Endothelial cell of hepatic sinusoid (primary cell): ENCODE measurements around the gene ZDHHC1.
"Not testable (repeated sequence)": the region's sequence is repeated elsewhere in the genome, so short reads cannot be mapped to it uniquely, and the experiment has no call there.

Experiments
- in situ Hi-C: cut with HindIII; loops from 2 replicates; pipeline ENCODE4 v1.10.0; 2017; ENCODE audit warnings: low sequenced_read_pairs

ZDHHC1 gene

GRCh38 chr16:67431775-67432505 is 15.7 kb upstream of the ZDHHC1 start:
- in situ Hi-C loops: no loop called here

- in situ Hi-C loops: no loop called here
These were observed 14.9 kb upstream of the ZDHHC1 start, which contains the start of gene HSD11B2 for GRCh38 chr16:67430977-67431774. Gene HSD11B2 (plus strand): TSS chr16:67431121. CDS start chr16:67431249, 128 bp downstream.

GRCh38 chr16:67430504-67430976 is 14.3 kb upstream of the ZDHHC1 start:
- in situ Hi-C loops: no loop called here

GRCh38 chr16:67429799-67430503 is 13.7 kb upstream of the ZDHHC1 start:
- in situ Hi-C loops: no loop called here

- in situ Hi-C loops: no loop called here
These were observed 12.9 kb upstream of the ZDHHC1 start for GRCh38 chr16:67429053-67429798.

DNA sequence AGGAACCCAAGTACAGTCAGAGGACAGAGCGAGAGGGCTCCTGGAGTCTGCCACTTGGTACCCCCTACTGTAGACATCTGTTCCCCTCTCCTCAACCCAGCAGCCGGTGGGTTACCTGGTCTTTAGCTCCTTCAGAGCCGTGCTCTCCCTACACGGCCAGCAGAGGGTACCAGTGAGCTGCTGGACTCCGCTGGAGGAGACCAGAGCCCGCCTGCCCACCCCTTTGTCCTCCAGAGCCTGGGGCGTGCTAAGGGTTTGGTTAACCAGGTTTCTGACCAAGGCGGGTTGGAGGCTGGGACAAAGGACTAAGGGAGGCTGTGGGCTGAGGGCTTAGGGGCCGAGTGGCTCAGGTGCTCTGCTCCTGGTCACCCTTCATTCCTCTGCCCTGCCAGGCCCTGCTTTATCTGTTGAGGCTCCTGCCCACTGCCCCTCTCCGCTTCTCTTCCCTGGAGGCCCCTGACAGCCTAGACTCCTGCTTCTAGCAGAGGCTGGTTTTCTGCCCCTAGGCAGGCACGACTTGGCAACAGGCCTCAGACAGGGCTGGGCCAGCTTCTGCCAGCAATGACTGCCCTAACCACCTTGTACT is 12.0 kb upstream of the ZDHHC1 start:
- in situ Hi-C loops: no loop called here

- in situ Hi-C loops: no loop called here
These were observed 10.7 kb upstream of the ZDHHC1 start for GRCh38 chr16:67426950-67427349.

GRCh38 chr16:67426022-67426421 is 9.7 kb upstream of the ZDHHC1 start:
- in situ Hi-C loops: no loop called here

- in situ Hi-C loops: no loop called here
These were observed 9.3 kb upstream of the ZDHHC1 start for GRCh38 chr16:67425580-67425979.

GRCh38 chr16:67425061-67425460 is 8.8 kb upstream of the ZDHHC1 start:
- in situ Hi-C loops: no loop called here

GRCh38 chr16:67424261-67424615 is 8.0 kb upstream of the ZDHHC1 start:
- in situ Hi-C loops: no loop called here

DNA sequence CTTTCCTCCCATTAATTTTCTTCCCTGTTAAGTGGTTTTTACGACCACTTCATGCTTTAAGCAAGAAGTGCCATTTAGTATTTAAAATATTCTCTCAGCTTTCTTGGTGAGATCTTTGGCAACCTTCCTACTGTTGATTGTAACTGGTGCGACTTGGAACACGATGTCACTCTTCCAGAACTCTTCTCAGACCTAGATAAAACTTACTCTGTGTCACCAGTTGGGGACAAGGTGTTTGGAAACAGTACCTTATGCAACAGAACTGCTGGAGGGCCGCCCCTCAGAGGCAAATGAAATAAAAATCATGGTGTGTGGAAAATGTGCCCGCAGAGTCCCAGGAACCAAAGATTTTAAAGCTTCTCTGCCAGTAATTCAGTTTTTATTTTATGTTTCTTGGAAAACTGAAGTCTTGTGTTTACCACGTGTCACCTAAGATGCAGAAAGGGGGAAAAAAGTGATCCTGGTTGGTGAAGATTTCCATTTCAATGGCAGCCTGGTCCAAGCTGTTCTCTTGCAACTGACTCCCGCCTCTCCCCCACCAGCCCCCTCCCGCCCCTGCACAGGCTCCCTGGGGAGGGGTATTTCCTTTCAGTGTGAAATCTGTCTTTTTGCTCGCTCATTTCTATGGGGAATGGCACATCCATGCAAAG is 7.5 kb upstream of the ZDHHC1 start:
- in situ Hi-C loops: no loop called here

- in situ Hi-C loops: no loop called here
These were observed 6.7 kb upstream of the ZDHHC1 start for GRCh38 chr16:67423015-67423414.

- in situ Hi-C loops: no loop called here
These were observed 4.8 kb upstream of the ZDHHC1 start for GRCh38 chr16:67421030-67421429.

DNA sequence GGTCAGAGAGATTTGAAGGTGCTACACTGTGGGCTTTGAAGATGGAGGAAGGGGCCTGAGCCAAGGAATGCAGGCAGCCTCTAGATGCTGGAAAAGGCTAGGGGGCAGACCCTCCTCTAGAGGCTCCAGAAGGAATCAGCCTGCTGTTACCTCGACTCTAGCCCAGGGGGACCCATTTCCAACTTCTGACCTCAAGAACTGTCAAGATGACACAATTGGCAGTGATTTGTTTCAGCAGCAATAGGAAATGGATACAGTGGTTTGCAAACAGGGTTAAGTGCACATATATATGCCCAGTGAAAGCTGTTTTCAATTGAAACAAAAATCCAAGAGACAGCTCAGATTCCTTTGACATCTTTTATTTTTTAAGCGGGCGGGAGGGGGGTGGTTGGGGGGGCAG is 3.7 kb upstream of the ZDHHC1 start:
- in situ Hi-C loops: no loop called here

GRCh38 chr16:67419502-67419901 is 3.2 kb upstream of the ZDHHC1 start:
- in situ Hi-C loops: no loop called here

- in situ Hi-C loops: no loop called here
These were observed 1.2 kb upstream of the ZDHHC1 start for GRCh38 chr16:67417333-67418061.

- in situ Hi-C loops: not testable (repeated sequence)
These were observed 856 bp downstream of the ZDHHC1 start for GRCh38 chr16:67415421-67415820.
